Measurements from ENCODE around the gene TRAIP.
"Not testable (repeated sequence)": the region's sequence is repeated elsewhere in the genome, so short reads cannot be mapped to it uniquely, and the experiment has no call there.

TRAIP gene

GRCh38 chr3:49856181-49857005, at the start of gene TRAIP:
Gene TRAIP (minus strand): TSS chr3:49856564. CDS start chr3:49856453, 111 bp downstream.
- DNase-seq (ENCODE audit: insufficient read length, low spot score) (peak; percentile 98), FAIRE-seq (no peak)
- no peak for TF ChIP-seq CTCF (IDR thresholded peaks at IDR 0.05; ENCODE audit: insufficient read depth, missing control alignments)

- not testable (repeated sequence) for FAIRE-seq
- DNase-seq (ENCODE audit: insufficient read length, low spot score), result peak; percentile 10
Observed at GRCh38 chr3:49904448-49904847, 48.1 kb upstream of the TRAIP start.

- FAIRE-seq (no peak), DNase-seq (ENCODE audit: insufficient read length, low spot score) (peak; percentile 11)
- TF ChIP-seq CTCF (IDR thresholded peaks at IDR 0.05; ENCODE audit: insufficient read depth, missing control alignments), result no peak
Observed at GRCh38 chr3:49903451-49904424, 47.4 kb upstream of the TRAIP start, which contains the start of gene MST1R. Gene MST1R (minus strand): TSS chr3:49903873. CDS start chr3:49903609, 264 bp downstream.

- FAIRE-seq (no peak), DNase-seq (ENCODE audit: insufficient read length, low spot score) (peak; percentile 9)
- TF ChIP-seq CTCF (IDR thresholded peaks at IDR 0.05; ENCODE audit: insufficient read depth, missing control alignments), result no peak
Observed at GRCh38 chr3:49902511-49903345, 46.4 kb upstream of the TRAIP start.

GRCh38 chr3:49901366-49902339, 45.3 kb upstream of the TRAIP start:
- DNase-seq (ENCODE audit: insufficient read length, low spot score) (no peak), FAIRE-seq (no peak)
- TF ChIP-seq CTCF (IDR thresholded peaks at IDR 0.05; ENCODE audit: insufficient read depth, missing control alignments), result no peak

GRCh38 chr3:49900491-49901153, 44.3 kb upstream of the TRAIP start:
- TF ChIP-seq CTCF (IDR thresholded peaks at IDR 0.05; ENCODE audit: insufficient read depth, missing control alignments), result no peak
- no peak for DNase-seq (ENCODE audit: insufficient read length, low spot score)
- FAIRE-seq, result no peak
